Retinal pigment epithelial cell (primary cell): Measurements from ENCODE around the gene INSYN2A.

Experiments used
- DNase-seq: peaks from one replicate; pipeline ENCODE4 v3.0.0-alpha.2; 2010; ENCODE audit warnings: low read depth
- H3K4me3 ChIP-seq: 2 replicates; pipeline ENCODE4 v1.5.1; 2011; ENCODE audit warnings: mild to moderate bottlenecking, low read length, control low read depth, moderate library complexity
- TF ChIP-seq, protein P1 (sequence below): conservative IDR thresholded peaks from 2 replicates; pipeline ENCODE4 v1.5.1; 2011; ENCODE audit warnings: low read depth, low read length, control low read depth, inconsistent platforms

Gene INSYN2A

GRCh38 chr10:127196282-127197153 lies at the start of gene INSYN2A:
TSS of gene INSYN2A (minus strand) at chr10:127196591. CDS start at chr10:127176395, 20,196 bp downstream.
- DNase-seq = no peak
- TF ChIP-seq, protein P1, sequence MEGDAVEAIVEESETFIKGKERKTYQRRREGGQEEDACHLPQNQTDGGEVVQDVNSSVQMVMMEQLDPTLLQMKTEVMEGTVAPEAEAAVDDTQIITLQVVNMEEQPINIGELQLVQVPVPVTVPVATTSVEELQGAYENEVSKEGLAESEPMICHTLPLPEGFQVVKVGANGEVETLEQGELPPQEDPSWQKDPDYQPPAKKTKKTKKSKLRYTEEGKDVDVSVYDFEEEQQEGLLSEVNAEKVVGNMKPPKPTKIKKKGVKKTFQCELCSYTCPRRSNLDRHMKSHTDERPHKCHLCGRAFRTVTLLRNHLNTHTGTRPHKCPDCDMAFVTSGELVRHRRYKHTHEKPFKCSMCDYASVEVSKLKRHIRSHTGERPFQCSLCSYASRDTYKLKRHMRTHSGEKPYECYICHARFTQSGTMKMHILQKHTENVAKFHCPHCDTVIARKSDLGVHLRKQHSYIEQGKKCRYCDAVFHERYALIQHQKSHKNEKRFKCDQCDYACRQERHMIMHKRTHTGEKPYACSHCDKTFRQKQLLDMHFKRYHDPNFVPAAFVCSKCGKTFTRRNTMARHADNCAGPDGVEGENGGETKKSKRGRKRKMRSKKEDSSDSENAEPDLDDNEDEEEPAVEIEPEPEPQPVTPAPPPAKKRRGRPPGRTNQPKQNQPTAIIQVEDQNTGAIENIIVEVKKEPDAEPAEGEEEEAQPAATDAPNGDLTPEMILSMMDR = peak; percentile 42
- peak within 1 kb of the TSS; percentile 46 for H3K4me3 ChIP-seq

- TF ChIP-seq, protein P1 = no peak
- H3K4me3 ChIP-seq = no peak overlapping the region
- no peak for DNase-seq
Observed at GRCh38 chr10:127245456-127245855, 49.1 kb upstream of the INSYN2A start.

DNA sequence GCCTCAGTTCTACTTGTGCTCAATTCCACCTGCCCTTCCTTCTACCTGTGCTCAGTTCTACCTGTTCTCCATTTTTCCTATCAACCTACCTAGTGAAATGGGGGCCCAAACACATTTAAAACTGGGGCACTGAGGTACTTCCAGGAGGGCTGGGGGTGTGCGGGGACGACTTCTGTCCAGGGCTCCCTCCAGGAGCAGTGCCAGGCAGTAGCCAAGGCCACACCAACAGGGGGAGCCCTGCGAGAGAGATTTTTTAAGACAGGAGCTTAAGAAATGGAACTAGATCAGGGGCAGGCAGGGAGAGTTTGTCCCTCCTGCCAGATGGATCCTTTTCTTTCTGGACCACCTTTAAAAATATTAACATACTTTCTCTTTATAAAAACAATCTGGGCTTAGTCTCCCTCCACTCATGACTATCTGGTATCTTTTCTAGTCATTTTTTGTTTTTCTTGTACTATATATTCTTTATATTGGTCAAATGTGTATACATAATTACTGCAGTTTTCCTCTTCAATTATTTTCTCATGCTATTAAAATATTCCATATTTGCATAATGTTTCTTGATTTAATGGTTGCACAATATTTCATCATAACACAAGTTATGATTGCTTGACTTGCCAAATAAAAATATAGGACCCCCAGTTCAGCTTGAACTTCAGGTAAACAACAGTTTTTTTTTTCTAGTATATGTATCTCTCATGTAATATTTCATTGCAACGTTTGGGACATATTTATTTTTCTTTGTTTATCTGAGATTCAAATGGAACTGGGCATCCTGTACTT lies 47.3 kb upstream of the INSYN2A start:
- TF ChIP-seq, protein P1 = peak; percentile 87
- H3K4me3 ChIP-seq = no peak overlapping the region
- peak; percentile 12 for DNase-seq

DNA sequence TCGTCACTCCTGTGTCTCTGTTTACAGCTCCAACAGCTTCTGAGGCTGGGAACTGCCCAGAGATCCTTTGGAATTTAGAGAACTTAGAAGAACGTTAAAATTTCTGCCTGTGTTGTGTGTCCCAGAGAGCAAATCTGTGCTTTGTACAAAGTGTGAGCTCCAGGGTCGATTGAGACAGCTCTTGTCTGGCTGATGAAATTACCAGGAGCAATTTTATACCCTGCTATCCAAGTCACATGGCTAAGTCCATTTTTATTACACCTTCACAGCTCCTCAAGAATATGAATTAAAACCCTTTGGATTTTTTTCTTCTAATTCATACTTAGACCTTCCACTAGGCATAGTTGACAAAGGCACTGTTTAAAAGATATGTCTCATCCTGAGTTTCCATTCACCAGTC lies 46.5 kb upstream of the INSYN2A start:
- TF ChIP-seq, protein P1 = no peak
- H3K4me3 ChIP-seq = no peak overlapping the region
- DNase-seq = no peak

DNA sequence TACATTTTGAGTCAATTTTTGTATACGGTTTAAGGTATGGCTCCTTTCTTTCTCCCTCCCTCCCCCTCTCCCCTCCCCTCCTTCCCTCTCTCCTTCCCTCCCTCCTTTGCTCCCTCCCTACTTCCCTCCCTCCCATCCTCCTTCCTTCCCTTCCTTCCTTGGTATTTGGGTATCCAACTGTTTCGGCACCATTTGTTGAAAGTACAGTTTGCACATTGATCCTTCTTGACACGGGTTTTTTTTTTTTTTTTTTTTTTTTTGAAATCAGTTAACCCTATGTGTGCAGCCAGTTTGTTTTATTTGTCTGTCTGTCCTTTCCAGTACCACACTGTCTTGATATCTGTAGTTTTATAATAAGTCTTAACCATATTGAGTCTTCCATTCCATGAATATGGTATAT lies 39.9 kb upstream of the INSYN2A start:
- DNase-seq = no peak
- TF ChIP-seq, protein P1 = no peak
- H3K4me3 ChIP-seq = no peak overlapping the region

DNA sequence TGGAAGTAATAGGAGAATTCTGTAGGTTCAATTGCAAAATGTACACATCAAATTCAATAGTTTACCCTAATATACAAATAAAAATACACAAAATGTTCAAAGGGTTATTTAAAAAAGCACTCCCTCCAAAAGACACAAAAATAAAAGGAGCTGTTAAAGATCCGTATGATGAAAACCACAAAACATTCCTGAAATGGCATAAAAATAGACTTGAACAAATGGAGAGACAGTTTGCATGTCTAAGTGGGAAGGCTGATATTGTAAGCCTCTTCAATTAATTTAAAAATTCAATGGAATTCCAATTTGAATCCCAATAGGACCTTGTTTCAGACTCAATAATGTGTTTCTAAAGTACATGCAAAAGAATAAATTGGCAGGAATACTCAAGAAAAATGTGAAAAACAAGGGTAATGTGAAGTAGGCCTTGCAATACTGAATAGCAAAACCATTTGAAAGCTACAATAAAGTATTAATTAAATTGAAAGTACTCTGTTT lies 38.0 kb upstream of the INSYN2A start:
- TF ChIP-seq, protein P1 = no peak
- no peak for DNase-seq
- no peak overlapping the region for H3K4me3 ChIP-seq
